GM12865 (cell line): ENCODE data around the gene ITGA6.

Experiments
- DNase-seq: peaks from one replicate; pipeline ENCODE4 v3.0.0; 2010; ENCODE audit warnings: low read depth
- H3K4me3 ChIP-seq: 2 replicates; pipeline ENCODE4 v1.5.1; 2011; ENCODE audit warnings: mild to moderate bottlenecking, low read depth, low read length, control low read depth
- TF ChIP-seq, protein P1 (sequence below): IDR thresholded peaks from 2 replicates; pipeline ENCODE4 v1.5.1; 2011; ENCODE audit warnings: low read length, control low read depth, low read depth, inconsistent platforms; ENCODE audit not compliant: insufficient read depth; ENCODE audit errors: missing control alignments

The ITGA6 gene

DNA sequence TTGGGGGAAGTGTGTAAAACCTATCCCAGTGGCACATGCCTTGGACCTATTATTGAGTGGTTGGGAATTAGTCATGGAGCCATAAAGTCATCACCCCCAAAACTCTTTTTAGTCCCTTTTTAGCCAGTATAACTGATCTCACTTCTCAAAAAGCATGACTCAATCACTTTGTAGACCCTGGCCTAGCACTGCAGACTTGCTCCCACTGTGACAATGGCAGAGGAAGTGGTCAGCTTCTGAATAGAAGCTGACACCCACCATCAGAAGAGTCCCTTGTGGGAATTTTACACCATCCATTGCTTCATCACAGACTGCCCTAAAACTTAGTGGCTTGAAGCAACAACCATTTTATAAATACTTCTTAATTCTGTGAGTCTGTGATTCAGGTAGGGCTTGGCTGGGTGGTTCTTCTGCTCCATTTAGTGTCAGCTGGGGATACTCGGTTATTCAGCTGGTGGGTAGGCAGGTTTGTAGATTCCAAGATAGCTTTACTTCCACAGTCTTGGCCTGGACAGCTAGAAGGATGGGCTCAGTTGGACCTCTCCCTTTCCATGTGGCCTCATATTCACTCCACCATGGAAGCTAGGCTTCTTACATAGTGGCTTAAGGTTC is 10.8 kb upstream of the ITGA6 start:
- no peak for DNase-seq
- TF ChIP-seq, protein P1, sequence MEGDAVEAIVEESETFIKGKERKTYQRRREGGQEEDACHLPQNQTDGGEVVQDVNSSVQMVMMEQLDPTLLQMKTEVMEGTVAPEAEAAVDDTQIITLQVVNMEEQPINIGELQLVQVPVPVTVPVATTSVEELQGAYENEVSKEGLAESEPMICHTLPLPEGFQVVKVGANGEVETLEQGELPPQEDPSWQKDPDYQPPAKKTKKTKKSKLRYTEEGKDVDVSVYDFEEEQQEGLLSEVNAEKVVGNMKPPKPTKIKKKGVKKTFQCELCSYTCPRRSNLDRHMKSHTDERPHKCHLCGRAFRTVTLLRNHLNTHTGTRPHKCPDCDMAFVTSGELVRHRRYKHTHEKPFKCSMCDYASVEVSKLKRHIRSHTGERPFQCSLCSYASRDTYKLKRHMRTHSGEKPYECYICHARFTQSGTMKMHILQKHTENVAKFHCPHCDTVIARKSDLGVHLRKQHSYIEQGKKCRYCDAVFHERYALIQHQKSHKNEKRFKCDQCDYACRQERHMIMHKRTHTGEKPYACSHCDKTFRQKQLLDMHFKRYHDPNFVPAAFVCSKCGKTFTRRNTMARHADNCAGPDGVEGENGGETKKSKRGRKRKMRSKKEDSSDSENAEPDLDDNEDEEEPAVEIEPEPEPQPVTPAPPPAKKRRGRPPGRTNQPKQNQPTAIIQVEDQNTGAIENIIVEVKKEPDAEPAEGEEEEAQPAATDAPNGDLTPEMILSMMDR, result no peak
- no peak overlapping the region for H3K4me3 ChIP-seq

DNA sequence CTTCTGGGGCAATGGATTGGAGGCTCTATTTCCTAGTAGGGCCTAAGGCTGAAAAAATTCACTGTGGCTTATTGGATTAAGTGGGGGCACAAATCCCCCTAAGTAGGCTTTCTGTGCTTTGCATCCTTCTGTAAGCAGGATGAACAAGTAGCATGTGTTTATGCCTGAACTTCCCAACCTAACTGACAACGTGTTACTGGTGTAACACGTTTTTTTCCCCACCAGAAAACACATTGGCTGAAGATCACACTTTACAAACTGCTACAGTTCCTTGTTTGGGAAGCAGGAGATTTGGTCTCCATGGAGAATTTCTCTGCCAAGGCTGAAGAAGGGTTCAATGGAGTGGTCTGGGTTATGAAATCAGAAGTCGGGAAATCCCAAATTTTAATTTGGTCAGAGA is 7.2 kb upstream of the ITGA6 start:
- no peak overlapping the region for H3K4me3 ChIP-seq

DNA sequence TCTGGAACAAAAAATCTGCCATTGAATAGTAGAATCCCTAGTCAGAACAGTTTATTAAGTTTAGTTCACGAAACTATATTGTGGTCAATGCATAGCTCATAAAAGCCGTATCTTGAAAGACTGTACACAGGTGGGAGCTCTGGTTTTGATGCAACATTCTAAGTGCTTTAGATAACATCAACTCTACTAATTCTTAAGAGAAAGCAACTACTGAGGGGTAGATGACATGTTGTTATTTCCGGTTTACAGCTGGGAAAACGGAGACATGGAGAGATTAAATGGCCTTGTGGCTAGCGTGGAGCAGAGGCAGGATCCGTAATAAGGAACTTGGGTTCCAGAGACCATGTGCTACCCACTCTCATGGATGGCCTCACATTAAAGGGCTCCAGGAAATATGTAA is 4.2 kb upstream of the ITGA6 start:
- TF ChIP-seq, protein P1, result no peak
- DNase-seq, result no peak
- no peak overlapping the region for H3K4me3 ChIP-seq

More for the DNA sequence above, 7.2 kb upstream of the ITGA6 start:
- no peak for DNase-seq
- TF ChIP-seq, protein P1, result no peak

DNA sequence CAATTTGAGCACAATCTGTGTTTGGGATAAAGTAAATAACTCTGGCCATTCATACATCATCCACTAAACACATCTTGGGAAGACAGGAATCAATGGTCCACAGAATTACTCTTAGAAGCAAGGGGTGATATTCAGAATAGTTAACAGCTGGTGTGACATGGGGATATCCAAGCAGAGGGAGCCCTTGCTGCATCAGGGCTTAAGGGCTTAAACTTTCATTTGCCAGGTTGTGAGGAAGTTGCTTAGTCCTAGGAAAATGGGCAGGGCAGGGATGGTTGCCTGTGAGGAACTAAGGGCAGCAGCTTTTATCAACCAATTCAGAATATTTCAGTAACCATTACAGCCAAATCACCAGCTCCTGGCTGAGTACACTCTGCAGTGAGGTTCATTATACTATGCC is 2.0 kb upstream of the ITGA6 start:
- H3K4me3 ChIP-seq, result no peak overlapping the region
- no peak for DNase-seq
- TF ChIP-seq, protein P1, result no peak

DNA sequence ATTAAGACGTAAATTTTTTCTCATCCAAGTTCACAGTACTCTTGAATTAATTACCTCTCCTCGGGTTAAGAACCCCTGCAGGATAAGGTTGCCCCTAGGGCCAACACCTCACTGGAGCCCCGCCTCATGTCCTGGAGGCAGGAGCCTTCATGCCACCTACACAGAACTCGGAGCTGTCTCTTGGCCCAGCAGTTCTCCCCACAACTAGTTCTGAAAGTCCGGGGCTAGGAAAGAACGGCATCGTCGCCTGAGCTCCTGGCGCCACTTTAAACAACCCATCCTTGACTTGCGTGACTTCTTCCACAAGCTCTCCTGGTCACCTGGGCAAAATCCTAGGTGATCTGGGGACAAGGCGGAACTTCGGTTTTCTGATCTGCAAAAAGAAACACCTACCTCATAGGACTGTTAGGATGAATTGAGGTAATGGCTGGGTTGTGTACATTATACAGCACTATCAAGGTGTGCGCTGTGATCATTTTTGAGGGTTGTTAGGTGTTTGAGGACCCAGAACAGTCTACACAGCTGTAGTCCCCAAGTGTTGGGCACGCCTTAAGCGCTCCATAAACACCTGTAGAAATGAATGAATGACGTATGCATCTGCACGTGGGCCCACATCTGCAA is 641 bp upstream of the ITGA6 start:
- peak overlapping the region; percentile 40 for H3K4me3 ChIP-seq
- no peak for DNase-seq
- TF ChIP-seq, protein P1, result no peak

DNA sequence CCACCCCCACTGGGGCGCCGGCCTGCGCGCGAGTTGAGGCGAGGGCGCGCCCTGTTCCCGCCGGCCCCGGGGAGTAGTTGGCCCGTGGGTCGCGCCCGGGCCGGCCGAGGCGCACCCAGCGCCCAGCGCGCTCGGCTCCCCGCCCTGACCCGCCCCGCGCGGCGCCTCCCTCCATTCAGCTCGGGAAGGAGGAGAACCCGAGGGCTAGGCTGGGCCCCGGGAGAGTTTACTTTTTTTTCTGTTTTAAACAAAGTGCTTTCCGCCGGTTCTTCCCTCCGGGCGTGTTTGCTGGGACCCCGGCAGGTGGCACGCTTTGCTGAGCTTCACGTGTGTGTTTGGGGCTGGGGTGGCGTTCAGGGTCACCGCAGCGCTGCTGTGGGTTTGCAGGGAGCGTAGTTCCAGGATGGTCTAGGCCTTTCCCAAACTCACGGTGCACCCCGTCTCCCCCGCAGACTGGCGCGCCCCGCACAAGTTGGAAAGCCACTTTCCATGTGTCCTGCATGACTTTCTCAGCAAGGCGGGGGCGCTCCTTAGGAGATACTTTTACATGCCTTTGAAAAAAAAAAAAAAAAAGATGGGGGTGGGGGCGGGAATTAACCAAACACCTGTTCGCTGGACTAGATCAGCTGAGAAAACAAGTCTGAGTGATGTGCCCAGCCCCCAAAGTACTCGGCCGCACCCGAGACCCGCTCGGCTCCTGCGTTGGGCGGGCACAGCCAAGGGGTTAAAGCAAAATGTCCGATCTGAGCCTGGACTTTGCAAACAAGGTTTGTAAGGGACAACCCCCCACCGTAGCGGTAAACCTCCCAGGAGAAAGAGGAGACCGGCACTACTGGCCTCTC is 825 bp downstream of the ITGA6 start:
- DNase-seq, result peak; percentile 10
- peak overlapping the region; percentile 40 for H3K4me3 ChIP-seq
- TF ChIP-seq, protein P1, result no peak
